ENCODE data around the gene PRKACG. TPM values are rescaled to one million over a fixed set of nuclear protein-coding genes. Genes with fewer than 3 reads are reported as not detected.

Gene PRKACG
- total and polyA plus RNA-seq, 2 donors = not detected

- Histone ChIP-seq H3K36me3 (ENCODE audit: insufficient read depth) (no peaks in the 10 kb centered on the region), H3K4me1 (ENCODE audit: insufficient read depth) (no peaks in the 10 kb centered on the region), H3K27ac (ENCODE audit: low read depth) (no peak overlapping the region), H3K4me3 (ENCODE audit: low read depth, low read length) (no peak overlapping the region)
- 59% methylated on average over 1 of the region's 1 CpG for WGBS
- DNase-seq (ENCODE audit: extremely low spot score) = no peak
Measured at GRCh38 chr9:68967800-68968199, 46.1 kb downstream of the PRKACG start.

GRCh38 chr9:68966496-68966944, 47.4 kb downstream of the PRKACG start:
- no peak for DNase-seq (ENCODE audit: extremely low spot score)
- H3K4me1 ChIP-seq (ENCODE audit: insufficient read depth) = no peaks in the 10 kb centered on the region
- 92% methylated on average over 1 of the region's 1 CpG for WGBS
- no peak overlapping the region for H3K27ac ChIP-seq (ENCODE audit: low read depth)
- no peak overlapping the region for H3K4me3 ChIP-seq (ENCODE audit: low read depth, low read length)
- no peaks in the 10 kb centered on the region for H3K36me3 ChIP-seq (ENCODE audit: insufficient read depth)

- no peak overlapping the region for H3K27ac ChIP-seq (ENCODE audit: low read depth)
- no peaks in the 10 kb centered on the region for H3K4me1 ChIP-seq (ENCODE audit: insufficient read depth)
- 74% methylated on average over 3 of the region's 3 CpGs for WGBS
- no peak overlapping the region for H3K4me3 ChIP-seq (ENCODE audit: low read depth, low read length)
- no peaks in the 10 kb centered on the region for H3K36me3 ChIP-seq (ENCODE audit: insufficient read depth)
- no peak for DNase-seq (ENCODE audit: extremely low spot score)
Measured at GRCh38 chr9:68964765-68965164, 49.1 kb downstream of the PRKACG start.

DNA sequence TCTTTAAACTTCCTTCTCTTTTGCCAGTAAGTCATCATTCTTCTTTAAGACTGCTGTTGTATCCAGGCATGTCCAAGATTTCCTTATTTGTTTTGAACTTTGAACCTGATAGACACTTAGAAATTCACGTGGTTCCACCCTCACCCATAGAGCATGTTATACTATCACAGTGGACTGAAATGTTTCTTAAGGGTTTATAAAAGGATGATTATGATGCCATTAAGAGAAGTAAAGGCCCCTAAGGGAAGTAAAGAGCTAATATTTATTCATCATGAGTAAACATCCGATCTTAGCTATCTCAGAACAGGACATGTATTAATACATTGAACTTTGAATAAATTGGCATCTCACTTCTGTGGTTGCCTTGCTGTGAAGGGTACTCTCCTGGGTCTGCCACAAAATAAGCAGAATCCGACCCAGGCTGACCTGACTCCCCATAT, 49.8 kb downstream of the PRKACG start:
- Histone ChIP-seq H3K4me1 (ENCODE audit: insufficient read depth) (no peaks in the 10 kb centered on the region), H3K27ac (ENCODE audit: low read depth) (no peak overlapping the region), H3K36me3 (ENCODE audit: insufficient read depth) (no peaks in the 10 kb centered on the region), H3K4me3 (ENCODE audit: low read depth, low read length) (no peak overlapping the region)
- DNase-seq (ENCODE audit: extremely low spot score) = no peak
- WGBS = 58% methylated on average over 3 of the region's 3 CpGs

DNA sequence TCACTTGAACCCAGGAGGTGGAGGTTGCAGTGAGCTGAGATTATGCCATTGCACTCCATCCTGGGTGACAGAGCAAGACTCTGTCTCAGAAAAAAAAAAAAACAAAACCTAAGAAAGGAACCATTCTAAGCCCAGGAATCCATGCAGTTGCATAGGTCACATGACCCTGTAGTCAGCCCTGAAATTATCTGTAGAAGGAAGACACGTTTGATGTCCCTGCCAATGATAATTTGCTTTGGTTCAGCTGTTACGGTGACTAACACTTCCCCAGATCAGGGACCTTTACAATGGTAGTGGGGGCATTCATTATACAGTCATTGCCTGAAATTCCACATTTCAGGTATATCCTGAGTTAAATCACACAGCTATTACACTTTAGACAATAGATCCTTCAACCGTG, 50.5 kb downstream of the PRKACG start:
- no peak for DNase-seq (ENCODE audit: extremely low spot score)
- no peak overlapping the region for H3K4me3 ChIP-seq (ENCODE audit: low read depth, low read length)
- no peaks in the 10 kb centered on the region for H3K4me1 ChIP-seq (ENCODE audit: insufficient read depth)
- H3K27ac ChIP-seq (ENCODE audit: low read depth) = no peak overlapping the region
- H3K36me3 ChIP-seq (ENCODE audit: insufficient read depth) = no peaks in the 10 kb centered on the region
- 81% methylated on average over 3 of the region's 3 CpGs for WGBS

Other genes with a start within 250 kb of the PRKACG start
- gene FXN, start 21.6 kb upstream of the PRKACG start, total RNA-seq = 3.9 TPM
- gene FXN, start 21.6 kb upstream of the PRKACG start, polyA plus RNA-seq = 20.2 TPM
- gene TJP2, start 160.2 kb upstream of the PRKACG start, total RNA-seq = 72.1 TPM
- 56.3 TPM for gene TJP2, start 160.2 kb upstream of the PRKACG start, polyA plus RNA-seq